Spleen (tissue), 7 donors: Measurements from ENCODE around the gene ANKRD1.

Experiments used
- CTCF ChIP-seq, 11 experiments: fragments of 200-600 bp in 7 of 11; fragments of 450-650 bp in 4 of 11; sonication (generic) in 4 of 11; IDR thresholded peaks in 8 of 11; conservative IDR thresholded peaks in 3 of 11; 1 replicate in 7 of 11; 2 replicates in 4 of 11; pipeline versions ENCODE4 v1.4.0 to v1.8.0; 2016 to 2021; ENCODE audit warnings: antibody characterized with exemption in 11 of 11, inconsistent platforms in 4 of 11, mild to moderate bottlenecking in 1 of 11
- POLR2AphosphoS5 ChIP-seq, 3 donors: sonication (generic); formaldehyde crosslinking; IDR thresholded peaks; one replicate each; pipeline ENCODE4 v1.5.1; 2017; ENCODE audit warnings: antibody characterized with exemption in 3 of 3
- donor health status: DM: no; HTN: no; CAD: no; lungs with moderate emphysema.
- donor health status: DM: no; HTN: no; CAD: no.
- donor health status: DM: no; HTN: no; CAD: no.

GRCh38 chr10:90914992-90915765 is 5.7 kb downstream of the ANKRD1 start:
- TF ChIP-seq CTCF (IDR thresholded peaks at IDR 0.05 in 8 of 11, conservative IDR thresholded peaks at IDR 0.05 in 3 of 11) = no peak
- no peak for TF ChIP-seq POLR2AphosphoS5 (IDR thresholded peaks at IDR 0.05)
